HL-60/S4 (cell line): ENCODE results near the gene CACNG6.
"Not testable (repeated sequence)": the region's sequence is repeated elsewhere in the genome, so short reads cannot be mapped to it uniquely, and the experiment has no call there.

Experiments used
- in situ Hi-C: fragments of 300-500 bp; cut with MboI; formaldehyde crosslinking; loops from 2 replicates; pipeline ENCODE4 v1.14.3; 2022; ENCODE audit warnings: low sequenced_read_pairs

The CACNG6 gene

GRCh38 chr19:54036542-54036941 lies 45.1 kb downstream of the CACNG6 start:
- in situ Hi-C loops: not testable (repeated sequence)

DNA sequence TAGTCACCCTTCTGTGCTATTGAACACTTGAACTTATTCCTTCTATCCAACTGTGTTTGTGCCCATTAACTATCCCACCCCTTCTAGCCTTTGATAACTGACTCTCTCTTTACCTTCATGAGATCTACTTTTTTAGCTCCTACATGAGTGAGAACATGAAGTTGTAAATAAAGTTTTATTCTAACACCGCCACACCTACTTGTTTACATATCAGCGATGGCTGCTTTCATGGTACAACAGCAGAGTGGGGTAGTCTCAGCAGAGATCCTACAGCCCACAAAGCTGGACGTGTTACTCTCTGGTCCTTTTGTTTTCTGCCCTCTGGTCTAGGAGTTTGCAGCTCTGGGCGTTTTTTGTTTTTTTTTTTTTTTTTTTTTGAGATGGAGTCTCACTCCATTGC lies 48.6 kb downstream of the CACNG6 start:
- in situ Hi-C loops: no loop called here

DNA sequence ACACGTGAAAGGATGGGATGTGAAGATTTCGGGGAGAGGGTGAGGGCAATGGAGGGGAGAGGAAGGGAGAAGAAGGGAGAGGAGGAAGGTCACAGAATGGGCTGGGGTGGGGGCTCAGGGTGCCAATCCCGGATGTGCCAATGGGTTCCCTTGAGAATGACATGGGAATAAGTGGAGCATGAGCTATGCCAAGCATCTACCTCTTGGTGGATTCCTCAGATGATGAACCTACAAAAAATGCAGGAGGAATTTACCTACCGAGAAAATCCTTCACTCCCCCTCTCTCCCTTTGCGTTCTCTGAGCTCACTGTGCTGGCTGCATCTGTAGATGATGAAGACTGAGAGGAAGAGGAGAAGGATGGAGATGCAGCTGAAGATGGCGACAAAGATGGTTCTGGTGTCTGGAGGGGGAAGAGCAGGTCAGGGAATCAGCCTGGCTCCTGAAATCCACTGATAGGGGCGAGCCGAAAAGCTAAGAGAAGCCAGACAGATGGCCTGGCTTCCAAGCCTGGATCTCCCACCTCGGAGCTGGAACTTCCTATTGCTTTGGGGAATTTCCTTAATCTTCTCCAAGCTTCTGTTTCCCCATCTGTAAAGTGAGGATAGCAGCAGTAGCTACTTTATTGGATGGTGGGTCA lies 50.7 kb downstream of the CACNG6 start:
- in situ Hi-C loops: no loop called here

- in situ Hi-C loops: no loop called here
Measured at GRCh38 chr19:54042989-54043388, 51.6 kb downstream of the CACNG6 start.

DNA sequence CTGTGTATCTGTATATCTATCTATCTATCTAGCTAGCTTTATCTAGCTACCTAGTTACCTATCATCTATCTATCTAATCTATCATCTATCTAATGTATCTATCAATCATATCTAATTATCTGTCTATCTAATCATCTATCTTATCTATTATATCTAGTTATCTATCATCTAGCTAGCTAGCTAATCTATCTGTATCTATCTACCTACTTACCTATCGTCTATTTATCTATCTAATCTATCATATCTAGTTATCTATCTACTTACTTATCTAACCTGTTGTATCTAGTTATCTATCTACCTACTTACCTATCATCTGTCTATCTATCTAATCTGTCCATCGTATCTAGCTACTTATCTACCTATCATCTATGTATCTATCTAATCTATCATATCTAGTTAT lies 54.3 kb downstream of the CACNG6 start:
- in situ Hi-C loops: no loop called here

DNA sequence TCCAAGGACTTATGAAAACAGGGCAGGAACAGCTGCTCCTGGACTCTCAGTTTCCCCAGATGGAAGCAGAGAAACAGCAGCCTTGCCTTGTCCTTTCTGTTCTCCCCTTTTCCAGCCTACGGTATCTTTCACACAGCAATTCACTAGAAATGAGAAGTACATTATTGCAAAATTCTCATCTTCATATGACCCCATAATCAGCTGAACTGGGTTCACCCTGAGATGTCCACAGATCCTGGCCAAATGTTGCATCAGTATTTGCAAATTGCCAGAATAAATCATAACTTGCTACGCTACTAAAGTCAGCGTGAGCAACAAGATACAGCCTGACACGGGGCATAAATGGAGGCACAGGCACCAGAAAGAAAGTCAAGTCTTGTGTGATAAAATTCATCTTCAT lies 56.2 kb downstream of the CACNG6 start:
- in situ Hi-C loops: no loop called here
